IPS-18a (cell line): ENCODE measurements around the gene DST.

Experiments
- H3K27ac ChIP-seq: one replicate; pipeline ENCODE4 v1.5.1; 2013; ENCODE audit warnings: low read length
- H3K27me3 ChIP-seq: one replicate; pipeline ENCODE4 v1.6.1; 2013; ENCODE audit warnings: mild to moderate bottlenecking, low read length; ENCODE audit not compliant: control insufficient read depth, insufficient read depth
- H3K36me3 ChIP-seq: one replicate; pipeline ENCODE4 v1.6.1; 2013; ENCODE audit warnings: low read depth, low read length; ENCODE audit not compliant: control insufficient read depth
- H3K4me1 ChIP-seq: one replicate; pipeline ENCODE4 v1.6.1; 2013; ENCODE audit warnings: low read depth, low read length; ENCODE audit not compliant: control insufficient read depth
- H3K4me3 ChIP-seq: one replicate; pipeline ENCODE4 v1.5.1; 2013; ENCODE audit warnings: low read length
- H3K9ac ChIP-seq: one replicate; pipeline ENCODE4 v1.6.1; 2013; ENCODE audit warnings: mild to moderate bottlenecking, low read length, moderate library complexity
- H3K9me3 ChIP-seq: one replicate; pipeline ENCODE4 v1.6.1; 2013; ENCODE audit warnings: low read depth, low read length; ENCODE audit not compliant: control insufficient read depth

Gene DST

DNA sequence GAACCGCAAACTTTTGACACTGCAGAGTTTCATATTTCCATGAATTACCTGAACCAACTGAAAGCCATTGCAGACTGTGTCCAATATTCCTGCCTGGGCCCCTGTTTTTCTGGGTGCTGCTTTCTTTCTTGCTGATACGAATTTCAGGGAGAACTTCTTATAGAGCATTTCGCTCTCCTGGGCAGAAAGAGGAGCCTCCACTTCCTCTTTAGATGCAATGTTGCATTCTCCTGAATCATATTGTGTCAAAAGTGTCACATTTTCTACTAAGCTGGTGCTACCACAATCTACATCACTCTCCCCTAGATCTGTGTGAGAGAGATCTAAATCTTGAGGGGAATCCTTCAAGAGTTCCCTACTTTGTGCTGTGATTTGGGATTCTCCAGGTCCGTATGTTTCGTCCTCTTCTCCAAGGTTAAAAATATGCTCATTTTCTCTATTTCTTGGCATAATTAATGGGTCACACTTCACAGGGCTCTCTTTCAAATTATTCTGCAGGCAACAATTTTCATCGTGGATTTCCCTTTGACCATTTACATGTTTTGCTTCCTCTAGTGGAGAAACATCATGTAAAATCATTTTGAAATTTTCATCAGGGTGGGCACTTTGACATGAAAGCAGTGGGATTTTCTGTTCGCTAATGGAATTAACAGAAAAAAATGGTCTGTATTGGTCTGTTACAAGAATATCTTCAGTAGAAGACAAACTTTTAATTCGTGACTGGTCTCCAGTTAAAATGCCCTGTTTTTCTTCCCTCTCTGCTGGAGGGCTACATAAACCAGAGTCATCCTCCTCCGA lies 102.3 kb downstream of the DST start:
- Histone ChIP-seq H3K4me3 (no peak overlapping the region), H3K36me3 (no peaks in the 10 kb centered on the region), H3K27ac (no peak overlapping the region), H3K9me3 (no peaks in the 10 kb centered on the region), H3K4me1 (peaks cover 30% of the 10 kb centered on the region), H3K27me3 (peaks cover 6% of the 10 kb centered on the region), H3K9ac (no peak overlapping the region)

DNA sequence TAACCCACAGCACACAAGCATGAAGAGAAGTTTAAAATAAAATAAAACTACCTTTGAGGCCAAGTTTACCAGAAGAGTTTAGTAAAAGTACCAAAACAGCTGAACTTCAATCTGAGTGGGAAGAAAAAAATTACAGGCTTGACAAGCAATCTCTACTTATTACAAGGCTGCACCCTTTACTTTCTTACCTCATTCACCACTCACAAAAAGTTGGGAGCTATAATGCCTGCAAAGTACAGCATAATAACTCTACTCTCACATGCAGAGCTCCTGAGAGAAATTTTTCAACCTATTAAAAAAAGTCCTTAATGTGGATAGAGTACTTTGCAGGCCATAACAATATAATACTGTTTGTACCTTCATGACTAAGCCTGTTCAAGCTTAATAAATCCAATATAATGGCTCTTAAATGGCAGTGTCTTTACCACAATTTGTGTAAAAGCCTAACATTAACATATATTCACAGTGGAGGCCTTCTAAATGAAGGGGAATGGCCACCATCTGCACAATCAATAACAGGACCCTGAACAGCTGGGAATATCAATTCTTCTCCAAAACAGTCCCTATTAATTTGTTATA lies 103.1 kb downstream of the DST start:
- H3K36me3 ChIP-seq: no peaks in the 10 kb centered on the region
- peaks cover 6% of the 10 kb centered on the region for H3K27me3 ChIP-seq
- H3K9ac ChIP-seq: no peak overlapping the region
- H3K4me3 ChIP-seq: no peak overlapping the region
- no peaks in the 10 kb centered on the region for H3K9me3 ChIP-seq
- H3K27ac ChIP-seq: no peak overlapping the region
- H3K4me1 ChIP-seq: peaks cover 36% of the 10 kb centered on the region

DNA sequence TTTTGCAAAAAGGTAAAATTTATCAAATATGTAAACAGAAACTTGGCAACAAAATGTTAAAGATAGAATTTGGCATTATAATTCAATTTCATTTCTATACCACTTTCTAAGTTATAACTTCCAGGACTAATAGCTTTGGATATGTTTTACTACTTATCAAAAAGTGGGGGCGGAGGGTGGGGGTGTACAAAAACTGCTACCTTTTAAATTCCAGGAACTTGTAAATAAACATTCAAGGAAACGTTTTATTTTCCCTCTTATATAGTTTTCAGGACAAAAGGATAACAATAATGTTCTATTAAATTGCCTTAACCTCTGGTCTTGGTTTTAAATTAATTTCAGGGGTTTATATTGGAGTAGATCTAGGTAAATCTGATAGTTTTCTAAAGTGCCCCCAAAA lies 103.8 kb downstream of the DST start:
- Histone ChIP-seq H3K9ac (no peak overlapping the region), H3K4me1 (peaks cover 39% of the 10 kb centered on the region), H3K27ac (no peak overlapping the region), H3K27me3 (peaks cover 2% of the 10 kb centered on the region), H3K9me3 (no peaks in the 10 kb centered on the region), H3K4me3 (no peak overlapping the region), H3K36me3 (no peaks in the 10 kb centered on the region)

DNA sequence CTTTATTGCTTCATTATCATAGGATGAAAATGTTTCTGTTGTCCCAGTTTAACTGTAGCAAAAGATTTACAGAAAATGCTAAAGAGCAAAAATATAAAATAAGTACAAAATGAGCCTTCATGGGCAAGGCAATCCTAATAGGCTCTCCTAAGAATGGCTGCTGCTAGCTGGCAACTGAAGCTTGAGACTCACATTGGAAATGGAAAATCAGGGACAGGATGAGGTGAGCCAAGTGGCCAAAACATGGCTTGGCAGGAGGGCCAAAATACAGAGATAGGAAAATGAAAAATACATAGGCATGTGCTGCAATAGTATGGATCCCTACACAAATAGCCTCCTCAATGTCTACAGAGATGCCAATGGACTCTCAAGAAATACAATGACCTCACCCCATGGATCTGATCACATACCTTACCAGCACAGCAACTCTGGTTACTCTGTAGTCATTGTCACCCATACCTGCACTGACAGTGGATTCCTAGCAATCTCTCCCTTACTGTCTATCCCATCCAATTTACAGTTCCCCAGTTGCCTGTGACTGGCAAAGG lies 105.4 kb downstream of the DST start:
- H3K9ac ChIP-seq: no peak overlapping the region
- H3K27me3 ChIP-seq: no peaks in the 10 kb centered on the region
- peaks cover 39% of the 10 kb centered on the region for H3K4me1 ChIP-seq
- H3K9me3 ChIP-seq: no peaks in the 10 kb centered on the region
- peaks cover under 1% of the 10 kb centered on the region for H3K36me3 ChIP-seq
- H3K4me3 ChIP-seq: no peak overlapping the region
- no peak overlapping the region for H3K27ac ChIP-seq

DNA sequence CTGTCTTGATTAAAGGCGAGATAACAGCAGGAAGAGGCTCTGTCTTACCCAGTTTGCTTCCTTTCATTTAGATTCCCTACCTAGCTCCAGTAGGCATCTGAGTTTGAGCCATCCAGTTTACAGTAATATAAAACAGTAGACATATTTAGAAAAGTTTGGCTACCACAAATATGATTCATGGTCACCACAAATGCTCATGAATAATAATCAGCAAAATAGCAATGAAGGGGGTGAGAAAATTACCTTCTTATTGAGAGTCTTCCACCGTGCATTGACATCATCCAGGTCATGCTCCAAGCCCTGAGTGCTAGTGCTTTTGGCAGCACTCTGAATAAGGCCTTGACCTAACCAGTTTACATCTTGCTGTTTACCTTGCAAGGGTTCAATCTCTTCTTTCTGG lies 106.2 kb downstream of the DST start:
- Histone ChIP-seq H3K9ac (no peak overlapping the region), H3K9me3 (no peaks in the 10 kb centered on the region), H3K27me3 (no peaks in the 10 kb centered on the region), H3K36me3 (peaks cover 8% of the 10 kb centered on the region), H3K27ac (no peak overlapping the region), H3K4me3 (no peak overlapping the region), H3K4me1 (peaks cover 31% of the 10 kb centered on the region)

DNA sequence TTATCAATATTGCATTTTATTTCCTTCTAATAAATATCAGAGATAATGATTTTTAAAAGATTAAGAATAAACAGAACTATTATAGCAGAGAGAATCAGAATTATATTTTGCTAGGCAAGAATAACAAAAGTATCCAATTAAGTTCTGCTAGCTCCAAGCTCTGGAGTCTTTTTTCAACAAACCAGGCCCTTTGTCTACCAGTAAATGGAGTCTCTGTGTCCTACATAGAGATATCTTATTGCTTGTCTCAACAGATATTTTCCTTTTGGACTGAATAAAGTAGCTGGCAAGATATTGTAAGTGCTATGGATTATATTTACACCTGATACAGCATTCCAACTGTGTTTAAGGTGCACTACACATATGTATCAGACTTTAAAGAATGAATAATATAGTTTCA lies 107.1 kb downstream of the DST start:
- Histone ChIP-seq H3K4me3 (no peak overlapping the region), H3K27me3 (no peaks in the 10 kb centered on the region), H3K9me3 (no peaks in the 10 kb centered on the region), H3K36me3 (peaks cover 8% of the 10 kb centered on the region), H3K9ac (no peak overlapping the region), H3K4me1 (peaks cover 22% of the 10 kb centered on the region), H3K27ac (no peak overlapping the region)

DNA sequence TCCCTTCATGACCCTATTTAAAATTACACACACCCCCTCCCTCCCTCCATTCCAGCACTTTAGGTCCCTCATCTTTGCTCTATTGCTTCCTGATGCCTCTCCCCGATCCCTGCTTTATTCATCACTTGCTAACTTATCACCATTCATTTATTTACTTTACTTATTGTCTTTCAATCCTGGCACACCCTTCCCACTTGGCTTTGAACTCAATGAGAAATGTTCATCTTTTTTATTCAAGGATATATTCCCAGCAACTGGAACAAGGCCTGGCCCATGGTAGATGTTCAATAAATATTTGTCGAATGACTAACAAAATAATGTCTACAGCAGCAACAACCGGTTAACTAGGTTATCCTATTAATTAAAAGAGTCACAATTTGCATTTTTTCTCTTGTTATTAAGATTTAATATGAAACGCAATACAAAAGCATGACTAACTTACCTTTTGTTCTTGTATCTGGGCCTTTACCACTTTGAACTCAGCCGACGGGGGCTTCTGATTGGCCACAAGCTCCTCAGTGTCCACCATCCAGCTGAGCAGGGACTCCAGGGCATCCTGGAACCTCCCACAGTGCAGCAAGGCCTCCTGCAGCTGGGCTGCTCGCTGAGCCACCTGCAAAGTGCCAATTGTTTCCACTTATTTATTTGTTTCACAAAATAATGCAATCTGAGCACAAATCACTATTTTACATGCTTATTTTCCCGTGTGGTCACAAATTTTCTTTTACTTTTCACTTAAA lies 107.8 kb downstream of the DST start:
- Histone ChIP-seq H3K27ac (no peak overlapping the region), H3K27me3 (no peaks in the 10 kb centered on the region), H3K4me3 (no peak overlapping the region), H3K36me3 (peaks cover 9% of the 10 kb centered on the region), H3K4me1 (peaks cover 17% of the 10 kb centered on the region), H3K9ac (no peak overlapping the region), H3K9me3 (no peaks in the 10 kb centered on the region)

DNA sequence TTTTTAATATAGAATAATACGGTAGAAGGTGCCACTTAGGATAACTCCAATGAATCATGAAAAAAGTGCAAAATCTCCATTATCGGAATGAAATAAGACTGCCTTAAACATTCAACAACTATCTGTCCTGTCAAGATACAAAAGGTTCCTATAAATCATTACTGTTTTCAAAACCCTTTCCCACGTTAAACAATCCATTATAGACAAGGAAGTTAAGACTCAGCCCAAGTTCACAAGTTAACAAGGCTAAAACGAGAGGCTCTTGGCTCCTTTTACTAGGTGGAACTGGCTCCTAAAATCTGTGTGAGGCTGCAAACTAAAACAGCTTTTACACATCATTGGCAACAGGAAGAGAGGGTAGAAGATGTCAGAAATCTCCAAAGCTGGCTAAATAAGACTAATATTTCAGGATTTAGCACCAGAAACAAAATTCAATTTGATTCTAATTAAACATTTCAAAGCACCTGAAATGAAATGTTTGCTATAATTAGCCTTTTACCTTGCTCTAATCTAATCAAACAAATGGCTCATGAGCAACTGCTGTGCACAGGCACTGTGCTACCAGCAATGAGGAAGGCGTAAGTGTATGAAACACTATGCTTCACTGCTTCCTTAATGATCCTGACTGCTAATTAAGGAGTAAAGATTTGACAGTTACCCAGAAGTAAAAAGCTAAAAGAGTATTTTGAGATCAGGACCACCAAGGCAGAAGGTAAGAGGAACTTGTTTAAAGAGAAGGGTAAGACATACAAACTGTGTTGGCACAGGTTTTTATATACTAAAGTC lies 109.7 kb downstream of the DST start:
- no peaks in the 10 kb centered on the region for H3K27me3 ChIP-seq
- H3K4me3 ChIP-seq: no peak overlapping the region
- no peak overlapping the region for H3K27ac ChIP-seq
- H3K36me3 ChIP-seq: peaks cover 22% of the 10 kb centered on the region
- H3K9ac ChIP-seq: no peak overlapping the region
- no peaks in the 10 kb centered on the region for H3K9me3 ChIP-seq
- H3K4me1 ChIP-seq: peaks cover 15% of the 10 kb centered on the region

DNA sequence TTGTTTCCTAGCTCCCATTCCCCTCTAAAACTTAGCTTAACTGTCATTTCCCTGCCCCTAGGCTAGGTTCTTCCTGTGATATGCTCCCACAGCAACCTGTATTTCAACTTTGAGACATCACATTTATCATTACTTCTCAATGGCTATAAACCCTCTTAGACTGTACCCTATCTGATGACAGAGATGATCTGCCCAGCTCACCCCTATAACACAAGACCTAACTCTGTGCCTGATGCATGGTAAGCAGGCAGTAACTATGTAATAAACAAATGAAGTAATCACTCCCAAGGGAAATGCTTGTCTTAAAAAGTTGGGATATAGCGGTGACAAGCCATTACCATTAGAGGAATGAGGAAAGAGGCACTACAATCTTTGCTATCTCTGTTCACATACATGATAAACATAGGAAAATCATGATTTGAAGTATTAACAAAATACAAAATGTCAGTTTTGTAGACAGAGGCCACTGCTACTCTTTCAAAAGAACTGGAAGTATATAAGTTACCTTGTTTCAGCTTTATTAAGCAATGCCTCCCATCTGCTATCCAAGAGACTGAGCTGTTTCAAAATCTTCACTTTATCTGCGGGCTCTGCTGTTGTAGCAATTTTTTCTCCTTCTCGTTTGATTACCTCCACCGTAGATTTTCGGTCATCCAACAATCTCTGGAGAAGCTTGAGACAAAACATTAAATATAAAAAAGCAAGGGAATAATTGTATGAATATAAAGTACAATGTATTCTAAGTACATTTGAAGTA lies 110.7 kb downstream of the DST start:
- no peak overlapping the region for H3K9ac ChIP-seq
- H3K9me3 ChIP-seq: no peaks in the 10 kb centered on the region
- H3K4me3 ChIP-seq: no peak overlapping the region
- no peak overlapping the region for H3K27ac ChIP-seq
- H3K27me3 ChIP-seq: no peaks in the 10 kb centered on the region
- peaks cover 26% of the 10 kb centered on the region for H3K36me3 ChIP-seq
- H3K4me1 ChIP-seq: peaks cover 15% of the 10 kb centered on the region

DNA sequence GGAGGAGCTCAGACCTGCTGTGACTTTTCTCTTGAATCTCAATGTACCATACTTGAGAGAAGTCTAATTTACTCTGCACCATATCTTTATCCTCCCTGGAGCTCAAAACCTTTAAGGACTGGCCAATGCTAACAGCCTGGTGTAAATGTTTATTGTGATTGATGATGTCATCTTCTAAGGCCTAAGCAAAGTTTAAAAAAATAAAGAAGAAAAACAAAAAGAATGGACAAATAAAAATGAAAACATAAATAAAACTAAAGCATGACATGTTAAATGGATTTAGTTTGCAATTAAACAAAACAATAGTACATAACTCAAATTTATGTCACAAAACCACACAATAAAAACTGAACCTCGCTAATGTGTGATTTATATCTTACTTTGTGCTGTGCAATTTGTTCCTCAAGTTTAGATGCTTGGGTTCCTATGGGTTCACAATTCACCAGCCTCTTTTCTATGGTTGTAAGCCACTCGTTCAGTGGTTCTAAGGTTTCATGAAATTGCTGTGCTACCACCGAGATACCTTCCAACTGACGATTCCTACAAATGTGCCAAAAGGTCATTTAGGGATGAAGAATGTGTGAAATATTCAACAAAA lies 113.0 kb downstream of the DST start:
- H3K27me3 ChIP-seq: no peaks in the 10 kb centered on the region
- peaks cover 15% of the 10 kb centered on the region for H3K4me1 ChIP-seq
- H3K36me3 ChIP-seq: peaks cover 33% of the 10 kb centered on the region
- no peak overlapping the region for H3K4me3 ChIP-seq
- no peak overlapping the region for H3K9ac ChIP-seq
- no peaks in the 10 kb centered on the region for H3K9me3 ChIP-seq
- H3K27ac ChIP-seq: no peak overlapping the region
